22Rv1 (cell line): ENCODE results near the gene FUOM.

ENCODE experiments used
- CTCF ChIP-seq: fragments of 450-650 bp; IDR thresholded peaks from 2 replicates; pipeline ENCODE4 v1.5.1; 2017; ENCODE audit warnings: mild to moderate bottlenecking
- ZFX ChIP-seq: fragments of 450-650 bp; IDR thresholded peaks from 2 replicates; pipeline ENCODE4 v1.6.1; 2017; ENCODE audit warnings: antibody characterized with exemption, borderline replicate concordance

- TF ChIP-seq CTCF = no peak
- TF ChIP-seq ZFX = no peak
These were observed 9.9 kb downstream of the FUOM start for GRCh38 chr10:133347710-133348517.
